CD8-positive, alpha-beta memory T cell (primary cell): ENCODE measurements around the gene BLACAT1. TPM values are rescaled to one million over a fixed set of nuclear protein-coding genes. Genes with fewer than 3 reads are reported as not detected.
"Not testable (repeated sequence)": the region's sequence is repeated elsewhere in the genome, so short reads cannot be mapped to it uniquely, and the experiment has no call there.

Experiments used
- CTCF ChIA-PET: fragments of 350-600 bp; sonication (Branson Sonifier 250); formaldehyde crosslinking; loops from one replicate; lab custom pipeline; 2021; ENCODE audit warnings: antibody characterized with exemption; lab: Charles Lee
- POLR2A ChIA-PET: fragments of 350-600 bp; sonication (Branson Sonifier 250); formaldehyde crosslinking; loops from one replicate; lab custom pipeline; 2021; ENCODE audit warnings: antibody characterized with exemption; lab: Charles Lee
- DNase-seq, 5 donors: peaks; one replicate each; pipeline versions ENCODE4 v3.0.0 to v3.0.0-alpha.2; 2020 to 2022; ENCODE audit warnings: mixed read lengths in 1 of 5
- H3K27ac ChIP-seq: one replicate; pipeline ENCODE4 v1.7.0; 2013; ENCODE audit warnings: low read depth, mild to moderate bottlenecking, low read length, moderate library complexity
- H3K27me3 ChIP-seq: 2 replicates; pipeline ENCODE4 v1.7.0; 2013; ENCODE audit warnings: low read length, mild to moderate bottlenecking; ENCODE audit not compliant: insufficient read depth, poor library complexity, severe bottlenecking
- H3K36me3 ChIP-seq: 2 replicates; pipeline ENCODE4 v1.7.0; 2013; ENCODE audit warnings: mild to moderate bottlenecking, low read length, moderate library complexity; ENCODE audit not compliant: insufficient read depth
- H3K4me1 ChIP-seq: 2 replicates; pipeline ENCODE4 v1.7.0; 2013; ENCODE audit warnings: mild to moderate bottlenecking, low read length, moderate library complexity; ENCODE audit not compliant: insufficient read depth
- H3K4me3 ChIP-seq: 2 replicates; pipeline ENCODE4 v1.7.0; 2013; ENCODE audit warnings: mild to moderate bottlenecking, low read length
- H3K9me3 ChIP-seq: 2 replicates; pipeline ENCODE4 v1.7.0; 2013; ENCODE audit warnings: mild to moderate bottlenecking, low read length
- H3K27ac Mint-ChIP-seq, 8 donors: one replicate each; pipeline ENCODE4 v1.8.0; 2020 to 2021; ENCODE audit warnings: mixed read lengths in 8 of 8, mild to moderate bottlenecking in 6 of 8, inconsistent platforms in 3 of 8, moderate library complexity in 3 of 8
- H3K27me3 Mint-ChIP-seq, 2 donors: one replicate each; pipeline ENCODE4 v1.8.0; 2020 to 2021; ENCODE audit warnings: mixed read lengths in 2 of 2, mild to moderate bottlenecking in 1 of 2, moderate library complexity in 1 of 2
- H3K36me3 Mint-ChIP-seq, 3 donors: one replicate each; pipeline ENCODE4 v1.8.0; 2020 to 2021; ENCODE audit warnings: mixed read lengths in 3 of 3, inconsistent platforms in 1 of 3, mild to moderate bottlenecking in 1 of 3
- H3K4me1 Mint-ChIP-seq, 3 donors: one replicate each; pipeline ENCODE4 v1.8.0; 2020 to 2021; ENCODE audit warnings: mixed read lengths in 3 of 3, inconsistent platforms in 1 of 3, mild to moderate bottlenecking in 1 of 3
- H3K4me3 Mint-ChIP-seq, 7 donors: one replicate each; pipeline ENCODE4 v1.8.0; 2020 to 2021; ENCODE audit warnings: mixed read lengths in 7 of 7, mild to moderate bottlenecking in 6 of 7, moderate library complexity in 4 of 7, inconsistent platforms in 2 of 7
- H3K9me3 Mint-ChIP-seq, 5 donors: one replicate each; pipeline ENCODE4 v1.8.0; 2020 to 2022; ENCODE audit warnings: mixed read lengths in 5 of 5, mild to moderate bottlenecking in 3 of 5, moderate library complexity in 2 of 5, inconsistent platforms in 1 of 5
- polyA plus RNA-seq: library from polyadenylated mRNA; unstranded; fragments of 300-500 nt; fragmentation: Illumina TruSeq; gene quantifications from one replicate; pipeline ENCODE4 v1.2.3, GENCODE V29; 2021
- total RNA-seq, 2 experiments: library from RNA; stranded (reverse); gene quantifications; one replicate each; pipeline ENCODE4 v1.2.3, GENCODE V29; 2021

Gene BLACAT1
- total and polyA plus RNA-seq, 3 experiments from 2014 or later: 0.09 TPM; not detected in 2

GRCh38 chr1:205410581-205411298 is 45.1 kb downstream of the BLACAT1 start:
- H3K4me1 Mint-ChIP-seq: peaks cover 13 to 18% (median 13%) of the 10 kb centered on the region in 3 donors
- Histone ChIP-seq H3K4me1 (peaks cover 7% of the 10 kb centered on the region), H3K9me3 (no peaks in the 10 kb centered on the region), H3K27me3 (no peaks in the 10 kb centered on the region), H3K4me3 (no peak overlapping the region), H3K36me3 (no peaks in the 10 kb centered on the region), H3K27ac (no peak overlapping the region)
- no peak overlapping the region for H3K27ac Mint-ChIP-seq
- ChIA-PET POLR2A (no interaction called here), CTCF (interaction anchor here (0.9 to 2.7 kb wide), 4 partner anchors 9 to 74 kb away, joined by 3 to 7 read pairs (median 4); no protein-coding TSS in a partner anchor)
- no peak overlapping the region for H3K4me3 Mint-ChIP-seq
- peaks cover 0 to 7% (median 3%) of the 10 kb centered on the region in 3 donors for H3K36me3 Mint-ChIP-seq
- H3K9me3 Mint-ChIP-seq: peaks cover 0 to 3% (median 0%) of the 10 kb centered on the region in 5 donors
- no peak for DNase-seq
- H3K27me3 Mint-ChIP-seq: peaks cover 4 to 7% of the 10 kb centered on the region in 2 donors

- Histone ChIP-seq H3K9me3 (no peaks in the 10 kb centered on the region), H3K4me1 (peaks cover 7% of the 10 kb centered on the region), H3K4me3 (no peak overlapping the region), H3K27ac (no peak overlapping the region), H3K27me3 (no peaks in the 10 kb centered on the region), H3K36me3 (no peaks in the 10 kb centered on the region)
- no peak overlapping the region for H3K4me3 Mint-ChIP-seq
- H3K27ac Mint-ChIP-seq: peak overlapping the region in 1 of 8 donors; percentile 10
- peaks cover 0 to 4% (median 3%) of the 10 kb centered on the region in 3 donors for H3K36me3 Mint-ChIP-seq
- CTCF ChIA-PET: interaction anchor here (2.3 kb wide), 1 partner anchor 23 kb away, joined by 5 read pairs; no protein-coding TSS in a partner anchor
- peaks cover 13 to 18% (median 13%) of the 10 kb centered on the region in 3 donors for H3K4me1 Mint-ChIP-seq
- no peak for DNase-seq
- POLR2A ChIA-PET: no interaction called here
- peaks cover 2 to 3% of the 10 kb centered on the region in 2 donors for H3K27me3 Mint-ChIP-seq
- H3K9me3 Mint-ChIP-seq: peaks cover 0 to 4% (median 2%) of the 10 kb centered on the region in 5 donors
Measured at GRCh38 chr1:205407970-205408369, 47.9 kb downstream of the BLACAT1 start.

- H3K27me3 Mint-ChIP-seq, H3K36me3 ChIP-seq, H3K9me3 ChIP-seq, H3K9me3 Mint-ChIP-seq, POLR2A ChIA-PET, H3K27me3 ChIP-seq, H3K27ac ChIP-seq, H3K4me3 ChIP-seq, H3K36me3 Mint-ChIP-seq, H3K4me1 ChIP-seq: not testable (repeated sequence)
- CTCF ChIA-PET: interaction anchor here (0.9 kb wide), 1 partner anchor 79 kb away, joined by 3 read pairs; no protein-coding TSS in a partner anchor
- peak overlapping the region in 2 of 8 donors; percentile 17 to 21 for H3K27ac Mint-ChIP-seq
- peaks cover 13 to 18% (median 13%) of the 10 kb centered on the region in 3 donors for H3K4me1 Mint-ChIP-seq
- DNase-seq: peak in 2 of 5 donors; percentile 15 to 16
- peak overlapping the region in 4 of 7 donors; percentile 25 to 41 (median 34) for H3K4me3 Mint-ChIP-seq
Measured at GRCh38 chr1:205406252-205406651, 49.6 kb downstream of the BLACAT1 start.

Other genes with a start within 250 kb of the BLACAT1 start
- gene DSTYK, start 244.3 kb downstream of the BLACAT1 start, total RNA-seq: 10 to 100 TPM; 12.9 to 13.4 TPM
- 8.6 TPM for gene DSTYK, start 244.3 kb downstream of the BLACAT1 start, polyA plus RNA-seq
- gene TMCC2, start 228.1 kb downstream of the BLACAT1 start, total RNA-seq: 1 to 10 TPM; 7.1 to 8.4 TPM
- 1.4 TPM for gene TMCC2, start 228.1 kb downstream of the BLACAT1 start, polyA plus RNA-seq
- 1 to 10 TPM; 4.5 to 4.7 TPM for gene NUAK2, start 134.3 kb downstream of the BLACAT1 start, total RNA-seq
- 32.1 TPM for gene NUAK2, start 134.3 kb downstream of the BLACAT1 start, polyA plus RNA-seq
- not detected for gene KLHDC8A, start 99.1 kb downstream of the BLACAT1 start, total RNA-seq
- not detected for gene KLHDC8A, start 99.1 kb downstream of the BLACAT1 start, polyA plus RNA-seq
- under 1 TPM in 1 of 2 experiments, not detected in 1; 0.55 TPM for gene LEMD1, start 34.0 kb downstream of the BLACAT1 start, total RNA-seq
- gene LEMD1, start 34.0 kb downstream of the BLACAT1 start, polyA plus RNA-seq: not detected
- gene CDK18, start 48.6 kb upstream of the BLACAT1 start, total RNA-seq: 1 to 10 TPM; 1.4 to 1.6 TPM
- gene CDK18, start 48.6 kb upstream of the BLACAT1 start, polyA plus RNA-seq: 0.43 TPM
- gene ELK4, start 176.0 kb upstream of the BLACAT1 start, total RNA-seq: 10 to 100 TPM; 83.3 to 88.7 TPM
- 6.1 TPM for gene ELK4, start 176.0 kb upstream of the BLACAT1 start, polyA plus RNA-seq
- gene SLC45A3, start 224.5 kb upstream of the BLACAT1 start, total RNA-seq: under 1 TPM; 0.29 to 0.33 TPM
- not detected for gene SLC45A3, start 224.5 kb upstream of the BLACAT1 start, polyA plus RNA-seq